ENCODE data around the gene SOX6. TPM values are rescaled to one million over a fixed set of nuclear protein-coding genes. Genes with fewer than 3 reads are reported as not detected.

Gene SOX6
- total RNA-seq, 1 donor from 2014 or later: 1.6 TPM

- H3K4me1 ChIP-seq: no peaks in the 10 kb centered on the region
- intact Hi-C loops (cut with DNase I): no loop called here
- H3K27me3 ChIP-seq: no peaks in the 10 kb centered on the region
- H3K36me3 ChIP-seq: no peaks in the 10 kb centered on the region
- DNase-seq (ENCODE audit: low spot score in 2 of 2): no peak
- no peak overlapping the region for H3K4me3 ChIP-seq
- no peaks in the 10 kb centered on the region for H3K9me3 ChIP-seq
- no peak for TF ChIP-seq CTCF (IDR thresholded peaks at IDR 0.05)
- no peak overlapping the region for H3K27ac ChIP-seq
These were observed 60.1 kb downstream of the SOX6 start for GRCh38 chr11:16296273-16296672.

DNA sequence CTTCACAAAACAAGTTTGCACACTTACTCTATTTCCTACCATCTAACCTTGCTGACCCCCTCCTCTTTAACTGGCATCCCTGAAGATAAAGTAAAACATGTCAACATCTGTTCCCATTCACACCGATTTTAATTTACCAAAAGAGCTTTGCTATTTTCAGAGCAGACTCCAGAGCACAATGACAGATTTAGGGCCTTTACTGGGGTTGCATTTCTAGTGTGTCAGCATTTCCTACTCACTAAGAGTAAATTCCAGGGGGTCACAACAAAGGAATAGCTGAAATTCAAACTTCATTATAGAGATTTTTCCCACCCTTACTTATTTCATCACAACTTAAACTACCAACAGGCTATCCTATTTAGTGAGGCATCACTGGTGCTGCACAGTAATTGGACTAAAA is 60.8 kb downstream of the SOX6 start:
- Histone ChIP-seq H3K36me3 (no peaks in the 10 kb centered on the region), H3K4me1 (no peaks in the 10 kb centered on the region), H3K27ac (no peak overlapping the region), H3K9me3 (no peaks in the 10 kb centered on the region), H3K4me3 (no peak overlapping the region), H3K27me3 (no peaks in the 10 kb centered on the region)
- no peak for DNase-seq (ENCODE audit: low spot score in 2 of 2)
- no peak for TF ChIP-seq CTCF (IDR thresholded peaks at IDR 0.05)
- intact Hi-C loops (cut with DNase I): no loop called here

GRCh38 chr11:16293204-16293681 is 63.1 kb downstream of the SOX6 start:
- Histone ChIP-seq H3K27ac (no peak overlapping the region), H3K4me3 (no peak overlapping the region), H3K4me1 (no peaks in the 10 kb centered on the region), H3K27me3 (no peaks in the 10 kb centered on the region), H3K36me3 (no peaks in the 10 kb centered on the region), H3K9me3 (no peaks in the 10 kb centered on the region)
- intact Hi-C loops (cut with DNase I): no loop called here
- no peak for DNase-seq (ENCODE audit: low spot score in 2 of 2)
- TF ChIP-seq CTCF (IDR thresholded peaks at IDR 0.05): no peak

- no peak for DNase-seq (ENCODE audit: low spot score in 2 of 2)
- H3K27ac ChIP-seq: no peak overlapping the region
- no peak overlapping the region for H3K4me3 ChIP-seq
- TF ChIP-seq CTCF (IDR thresholded peaks at IDR 0.05): no peak
- intact Hi-C loops (cut with DNase I): no loop called here
- no peaks in the 10 kb centered on the region for H3K9me3 ChIP-seq
- H3K27me3 ChIP-seq: no peaks in the 10 kb centered on the region
- no peaks in the 10 kb centered on the region for H3K36me3 ChIP-seq
- H3K4me1 ChIP-seq: no peaks in the 10 kb centered on the region
These were observed 64.0 kb downstream of the SOX6 start for GRCh38 chr11:16292167-16292859.

GRCh38 chr11:16291729-16292128 is 64.6 kb downstream of the SOX6 start:
- Histone ChIP-seq H3K36me3 (no peaks in the 10 kb centered on the region), H3K4me3 (no peak overlapping the region), H3K27ac (no peak overlapping the region), H3K27me3 (no peaks in the 10 kb centered on the region), H3K9me3 (no peaks in the 10 kb centered on the region), H3K4me1 (no peaks in the 10 kb centered on the region)
- TF ChIP-seq CTCF (IDR thresholded peaks at IDR 0.05): no peak
- intact Hi-C loops (cut with DNase I): no loop called here
- DNase-seq (ENCODE audit: low spot score in 2 of 2): no peak

GRCh38 chr11:16289541-16289940 is 66.8 kb downstream of the SOX6 start:
- Histone ChIP-seq H3K27me3 (no peaks in the 10 kb centered on the region), H3K9me3 (no peaks in the 10 kb centered on the region), H3K27ac (no peak overlapping the region), H3K4me1 (no peaks in the 10 kb centered on the region), H3K4me3 (no peak overlapping the region), H3K36me3 (no peaks in the 10 kb centered on the region)
- TF ChIP-seq CTCF (IDR thresholded peaks at IDR 0.05): no peak
- DNase-seq (ENCODE audit: low spot score in 2 of 2): no peak
- intact Hi-C loops (cut with DNase I): no loop called here

Measured in ascending aorta (tissue), 2 donors.